ENCODE data around the gene ITGB6.

The ITGB6 gene, protein sequence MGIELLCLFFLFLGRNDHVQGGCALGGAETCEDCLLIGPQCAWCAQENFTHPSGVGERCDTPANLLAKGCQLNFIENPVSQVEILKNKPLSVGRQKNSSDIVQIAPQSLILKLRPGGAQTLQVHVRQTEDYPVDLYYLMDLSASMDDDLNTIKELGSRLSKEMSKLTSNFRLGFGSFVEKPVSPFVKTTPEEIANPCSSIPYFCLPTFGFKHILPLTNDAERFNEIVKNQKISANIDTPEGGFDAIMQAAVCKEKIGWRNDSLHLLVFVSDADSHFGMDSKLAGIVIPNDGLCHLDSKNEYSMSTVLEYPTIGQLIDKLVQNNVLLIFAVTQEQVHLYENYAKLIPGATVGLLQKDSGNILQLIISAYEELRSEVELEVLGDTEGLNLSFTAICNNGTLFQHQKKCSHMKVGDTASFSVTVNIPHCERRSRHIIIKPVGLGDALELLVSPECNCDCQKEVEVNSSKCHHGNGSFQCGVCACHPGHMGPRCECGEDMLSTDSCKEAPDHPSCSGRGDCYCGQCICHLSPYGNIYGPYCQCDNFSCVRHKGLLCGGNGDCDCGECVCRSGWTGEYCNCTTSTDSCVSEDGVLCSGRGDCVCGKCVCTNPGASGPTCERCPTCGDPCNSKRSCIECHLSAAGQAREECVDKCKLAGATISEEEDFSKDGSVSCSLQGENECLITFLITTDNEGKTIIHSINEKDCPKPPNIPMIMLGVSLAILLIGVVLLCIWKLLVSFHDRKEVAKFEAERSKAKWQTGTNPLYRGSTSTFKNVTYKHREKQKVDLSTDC

DNA sequence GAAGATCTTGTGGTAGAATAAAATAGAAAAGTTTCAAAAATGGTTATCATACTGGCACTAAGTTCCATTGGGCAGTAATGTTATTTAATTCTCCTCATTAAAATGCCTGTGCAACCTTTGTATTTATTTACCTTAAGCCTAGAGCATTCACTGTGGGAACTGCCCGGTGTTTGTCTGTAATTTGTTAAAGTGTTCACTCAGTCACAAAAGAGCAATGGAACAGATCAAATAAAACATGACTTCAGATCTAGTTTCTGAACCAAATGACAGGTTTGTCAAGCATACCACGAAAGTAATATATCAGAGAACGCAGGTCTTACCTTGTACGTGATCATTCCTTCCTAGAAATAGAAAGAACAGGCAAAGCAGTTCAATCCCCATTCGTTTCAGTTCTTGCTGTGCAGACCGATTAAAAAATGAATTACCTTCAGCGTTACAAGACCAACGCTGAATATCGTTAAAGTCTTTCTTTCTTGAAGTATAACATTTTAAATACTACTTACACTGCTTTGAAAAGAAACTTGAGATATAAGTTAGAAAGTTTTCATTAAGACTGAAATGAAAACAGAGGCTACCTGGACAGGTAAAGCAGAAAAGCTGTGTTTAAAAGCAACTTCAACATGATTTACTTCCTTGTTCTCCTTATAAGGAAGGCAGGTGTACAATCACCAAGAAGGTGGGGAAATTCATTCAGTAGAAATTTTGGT lies at the start of gene ITGB6:
Gene ITGB6 (minus strand): TSS at position 590 of the 707 bp plus-strand sequence. CDS start 209 bp downstream, at position 381.
- TF ChIP-seq, protein P1, sequence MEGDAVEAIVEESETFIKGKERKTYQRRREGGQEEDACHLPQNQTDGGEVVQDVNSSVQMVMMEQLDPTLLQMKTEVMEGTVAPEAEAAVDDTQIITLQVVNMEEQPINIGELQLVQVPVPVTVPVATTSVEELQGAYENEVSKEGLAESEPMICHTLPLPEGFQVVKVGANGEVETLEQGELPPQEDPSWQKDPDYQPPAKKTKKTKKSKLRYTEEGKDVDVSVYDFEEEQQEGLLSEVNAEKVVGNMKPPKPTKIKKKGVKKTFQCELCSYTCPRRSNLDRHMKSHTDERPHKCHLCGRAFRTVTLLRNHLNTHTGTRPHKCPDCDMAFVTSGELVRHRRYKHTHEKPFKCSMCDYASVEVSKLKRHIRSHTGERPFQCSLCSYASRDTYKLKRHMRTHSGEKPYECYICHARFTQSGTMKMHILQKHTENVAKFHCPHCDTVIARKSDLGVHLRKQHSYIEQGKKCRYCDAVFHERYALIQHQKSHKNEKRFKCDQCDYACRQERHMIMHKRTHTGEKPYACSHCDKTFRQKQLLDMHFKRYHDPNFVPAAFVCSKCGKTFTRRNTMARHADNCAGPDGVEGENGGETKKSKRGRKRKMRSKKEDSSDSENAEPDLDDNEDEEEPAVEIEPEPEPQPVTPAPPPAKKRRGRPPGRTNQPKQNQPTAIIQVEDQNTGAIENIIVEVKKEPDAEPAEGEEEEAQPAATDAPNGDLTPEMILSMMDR (IDR thresholded peaks at IDR 0.05; ENCODE audit: insufficient read depth, missing control alignments) = no peak
- no peak for DNase-seq (ENCODE audit: insufficient read length, low spot score)
- FAIRE-seq = no peak

GRCh38 chr2:160247296-160248035 lies 47.4 kb upstream of the ITGB6 start:
- TF ChIP-seq, protein P1 (IDR thresholded peaks at IDR 0.05; ENCODE audit: insufficient read depth, missing control alignments) = no peak
- FAIRE-seq (no peak), DNase-seq (ENCODE audit: insufficient read length, low spot score) (no peak)

- no peak for DNase-seq (ENCODE audit: insufficient read length, low spot score)
- TF ChIP-seq, protein P1 (IDR thresholded peaks at IDR 0.05; ENCODE audit: insufficient read depth, missing control alignments) = no peak
Observed at GRCh38 chr2:160246356-160246755, 46.3 kb upstream of the ITGB6 start.

GRCh38 chr2:160245614-160246155 lies 45.6 kb upstream of the ITGB6 start:
- FAIRE-seq (no peak), DNase-seq (ENCODE audit: insufficient read length, low spot score) (no peak)
- TF ChIP-seq, protein P1 (IDR thresholded peaks at IDR 0.05; ENCODE audit: insufficient read depth, missing control alignments) = no peak

More at GRCh38 chr2:160246356-160246755, 46.3 kb upstream of the ITGB6 start:
- no peak for FAIRE-seq

DNA sequence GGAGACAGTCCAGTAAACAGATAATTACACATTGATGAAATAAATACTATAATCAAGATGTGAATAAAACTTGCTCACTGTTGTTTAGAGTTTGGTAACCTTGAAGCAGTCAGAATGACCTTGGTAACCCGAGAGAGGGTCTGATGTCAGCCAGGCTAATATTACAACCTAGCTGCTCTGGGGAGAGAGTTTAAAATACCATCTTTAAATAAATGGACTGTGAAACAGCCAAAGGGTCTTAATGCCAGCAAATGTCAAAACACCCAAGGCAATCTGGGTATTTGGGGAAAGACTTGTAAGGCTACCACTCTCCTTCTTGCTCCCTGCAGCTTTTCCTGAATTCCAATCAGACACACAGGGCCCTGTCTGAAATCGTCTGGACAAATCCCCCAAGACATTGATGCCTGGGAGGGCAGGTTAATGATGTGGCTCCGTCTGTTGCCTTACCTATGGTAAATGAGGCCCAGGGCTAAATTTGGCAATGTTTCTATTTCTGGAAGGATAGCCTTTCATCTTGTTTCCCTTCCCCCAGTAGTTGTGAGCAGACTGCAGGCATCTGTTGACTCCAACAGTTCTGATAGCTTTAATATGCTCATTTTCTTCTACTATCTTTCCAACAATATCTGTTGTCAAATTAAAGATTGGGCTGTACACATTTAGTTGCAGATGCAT lies 43.0 kb upstream of the ITGB6 start:
- no peak for FAIRE-seq
- DNase-seq (ENCODE audit: insufficient read length, low spot score) = no peak
- TF ChIP-seq, protein P1 (IDR thresholded peaks at IDR 0.05; ENCODE audit: insufficient read depth, missing control alignments) = no peak
